H1 (cell line): ENCODE data around the gene HK1. TPM values are rescaled to one million over a fixed set of nuclear protein-coding genes. Genes with fewer than 3 reads are reported as not detected.

Experiments
- HDAC2 ChIP-seq, 2 experiments: fragments of 300-600 bp in 1 of 2; sonication (generic) in 1 of 2; IDR thresholded peaks; 2 replicates each; pipeline ENCODE4 v1.6.1; 2011 to 2012; ENCODE audit warnings: low read depth in 2 of 2, low read length in 2 of 2, mild to moderate bottlenecking in 2 of 2, moderate library complexity in 2 of 2, borderline replicate concordance in 1 of 2, inconsistent platforms in 1 of 2
- TBP ChIP-seq: IDR thresholded peaks from 2 replicates; pipeline ENCODE4 v1.6.1; 2011; ENCODE audit warnings: low read depth, low read length, improper control_type of control experiment
- polyA plus RNA-seq, 7 experiments: library from polyadenylated mRNA; depleted of rRNA in 3 of 7; stranded (reverse) in 5 of 7; unstranded in 2 of 7; fragments of >200 nt in 5 of 7; fragments of 200-250 nt in 2 of 7; gene quantifications; 1 replicate in 5 of 7; 2 replicates in 1 of 7; 4 replicates in 1 of 7; pipeline versions ENCODE4 v1.2.1 to v1.2.3, GENCODE V29; 2011 to 2013; ENCODE audit warnings: missing spikeins in 2 of 7, mixed read lengths in 2 of 7
- total RNA-seq: library from RNA; stranded (reverse); fragmentation: NEBNext Ultra II Directional; extraction: Animal tissue kit (Norgen Biotek cat#: 25700); gene quantifications from 2 replicates; pipeline ENCODE4 v1.2.1, GENCODE V29; 2021
- TF ChIP-seq, protein P1 (sequence below): fragments of 300-600 bp; sonication (generic); IDR thresholded peaks from 2 replicates; pipeline ENCODE4 v1.7.1; 2012; ENCODE audit warnings: low read length, moderate library complexity, mild to moderate bottlenecking, inconsistent platforms; ENCODE audit not compliant: insufficient replicate concordance

Gene HK1
- total and polyA plus RNA-seq, 2 of the 8 experiments (the other 6 are each of a cell fraction or from before 2014, with no cell fraction given): 55.8 to 247 TPM

GRCh38 chr10:69377191-69377590 is 98.9 kb downstream of the HK1 start (continued):
- TF ChIP-seq, protein P1, sequence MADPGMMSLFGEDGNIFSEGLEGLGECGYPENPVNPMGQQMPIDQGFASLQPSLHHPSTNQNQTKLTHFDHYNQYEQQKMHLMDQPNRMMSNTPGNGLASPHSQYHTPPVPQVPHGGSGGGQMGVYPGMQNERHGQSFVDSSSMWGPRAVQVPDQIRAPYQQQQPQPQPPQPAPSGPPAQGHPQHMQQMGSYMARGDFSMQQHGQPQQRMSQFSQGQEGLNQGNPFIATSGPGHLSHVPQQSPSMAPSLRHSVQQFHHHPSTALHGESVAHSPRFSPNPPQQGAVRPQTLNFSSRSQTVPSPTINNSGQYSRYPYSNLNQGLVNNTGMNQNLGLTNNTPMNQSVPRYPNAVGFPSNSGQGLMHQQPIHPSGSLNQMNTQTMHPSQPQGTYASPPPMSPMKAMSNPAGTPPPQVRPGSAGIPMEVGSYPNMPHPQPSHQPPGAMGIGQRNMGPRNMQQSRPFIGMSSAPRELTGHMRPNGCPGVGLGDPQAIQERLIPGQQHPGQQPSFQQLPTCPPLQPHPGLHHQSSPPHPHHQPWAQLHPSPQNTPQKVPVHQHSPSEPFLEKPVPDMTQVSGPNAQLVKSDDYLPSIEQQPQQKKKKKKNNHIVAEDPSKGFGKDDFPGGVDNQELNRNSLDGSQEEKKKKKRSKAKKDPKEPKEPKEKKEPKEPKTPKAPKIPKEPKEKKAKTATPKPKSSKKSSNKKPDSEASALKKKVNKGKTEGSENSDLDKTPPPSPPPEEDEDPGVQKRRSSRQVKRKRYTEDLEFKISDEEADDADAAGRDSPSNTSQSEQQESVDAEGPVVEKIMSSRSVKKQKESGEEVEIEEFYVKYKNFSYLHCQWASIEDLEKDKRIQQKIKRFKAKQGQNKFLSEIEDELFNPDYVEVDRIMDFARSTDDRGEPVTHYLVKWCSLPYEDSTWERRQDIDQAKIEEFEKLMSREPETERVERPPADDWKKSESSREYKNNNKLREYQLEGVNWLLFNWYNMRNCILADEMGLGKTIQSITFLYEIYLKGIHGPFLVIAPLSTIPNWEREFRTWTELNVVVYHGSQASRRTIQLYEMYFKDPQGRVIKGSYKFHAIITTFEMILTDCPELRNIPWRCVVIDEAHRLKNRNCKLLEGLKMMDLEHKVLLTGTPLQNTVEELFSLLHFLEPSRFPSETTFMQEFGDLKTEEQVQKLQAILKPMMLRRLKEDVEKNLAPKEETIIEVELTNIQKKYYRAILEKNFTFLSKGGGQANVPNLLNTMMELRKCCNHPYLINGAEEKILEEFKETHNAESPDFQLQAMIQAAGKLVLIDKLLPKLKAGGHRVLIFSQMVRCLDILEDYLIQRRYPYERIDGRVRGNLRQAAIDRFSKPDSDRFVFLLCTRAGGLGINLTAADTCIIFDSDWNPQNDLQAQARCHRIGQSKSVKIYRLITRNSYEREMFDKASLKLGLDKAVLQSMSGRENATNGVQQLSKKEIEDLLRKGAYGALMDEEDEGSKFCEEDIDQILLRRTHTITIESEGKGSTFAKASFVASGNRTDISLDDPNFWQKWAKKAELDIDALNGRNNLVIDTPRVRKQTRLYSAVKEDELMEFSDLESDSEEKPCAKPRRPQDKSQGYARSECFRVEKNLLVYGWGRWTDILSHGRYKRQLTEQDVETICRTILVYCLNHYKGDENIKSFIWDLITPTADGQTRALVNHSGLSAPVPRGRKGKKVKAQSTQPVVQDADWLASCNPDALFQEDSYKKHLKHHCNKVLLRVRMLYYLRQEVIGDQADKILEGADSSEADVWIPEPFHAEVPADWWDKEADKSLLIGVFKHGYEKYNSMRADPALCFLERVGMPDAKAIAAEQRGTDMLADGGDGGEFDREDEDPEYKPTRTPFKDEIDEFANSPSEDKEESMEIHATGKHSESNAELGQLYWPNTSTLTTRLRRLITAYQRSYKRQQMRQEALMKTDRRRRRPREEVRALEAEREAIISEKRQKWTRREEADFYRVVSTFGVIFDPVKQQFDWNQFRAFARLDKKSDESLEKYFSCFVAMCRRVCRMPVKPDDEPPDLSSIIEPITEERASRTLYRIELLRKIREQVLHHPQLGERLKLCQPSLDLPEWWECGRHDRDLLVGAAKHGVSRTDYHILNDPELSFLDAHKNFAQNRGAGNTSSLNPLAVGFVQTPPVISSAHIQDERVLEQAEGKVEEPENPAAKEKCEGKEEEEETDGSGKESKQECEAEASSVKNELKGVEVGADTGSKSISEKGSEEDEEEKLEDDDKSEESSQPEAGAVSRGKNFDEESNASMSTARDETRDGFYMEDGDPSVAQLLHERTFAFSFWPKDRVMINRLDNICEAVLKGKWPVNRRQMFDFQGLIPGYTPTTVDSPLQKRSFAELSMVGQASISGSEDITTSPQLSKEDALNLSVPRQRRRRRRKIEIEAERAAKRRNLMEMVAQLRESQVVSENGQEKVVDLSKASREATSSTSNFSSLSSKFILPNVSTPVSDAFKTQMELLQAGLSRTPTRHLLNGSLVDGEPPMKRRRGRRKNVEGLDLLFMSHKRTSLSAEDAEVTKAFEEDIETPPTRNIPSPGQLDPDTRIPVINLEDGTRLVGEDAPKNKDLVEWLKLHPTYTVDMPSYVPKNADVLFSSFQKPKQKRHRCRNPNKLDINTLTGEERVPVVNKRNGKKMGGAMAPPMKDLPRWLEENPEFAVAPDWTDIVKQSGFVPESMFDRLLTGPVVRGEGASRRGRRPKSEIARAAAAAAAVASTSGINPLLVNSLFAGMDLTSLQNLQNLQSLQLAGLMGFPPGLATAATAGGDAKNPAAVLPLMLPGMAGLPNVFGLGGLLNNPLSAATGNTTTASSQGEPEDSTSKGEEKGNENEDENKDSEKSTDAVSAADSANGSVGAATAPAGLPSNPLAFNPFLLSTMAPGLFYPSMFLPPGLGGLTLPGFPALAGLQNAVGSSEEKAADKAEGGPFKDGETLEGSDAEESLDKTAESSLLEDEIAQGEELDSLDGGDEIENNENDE: no peak
- TF ChIP-seq TBP (no peak), HDAC2 (IDR thresholded peaks at IDR 0.05; ENCODE audit: borderline replicate concordance in 1 of 2, low read depth in 2 of 2, low read length in 2 of 2) (no peak)
